Measurements from ENCODE around the gene TSPEAR. TPM values are rescaled to one million over a fixed set of nuclear protein-coding genes. Genes with fewer than 3 reads are reported as not detected.
"Not testable (repeated sequence)": the region's sequence is repeated elsewhere in the genome, so short reads cannot be mapped to it uniquely, and the experiment has no call there.

TSPEAR gene
- total RNA-seq, 4 donors from 2014 or later = 0.21 to 1.3 (median 0.69) TPM

GRCh38 chr21:44582055-44582454 is 129.3 kb downstream of the TSPEAR start:
- no peak for DNase-seq
- intact Hi-C loops (cut with DNase I) = no loop called here
- WGBS, 2 donors = 78 to 80% methylated on average over 15 of the region's 15 CpGs

DNA sequence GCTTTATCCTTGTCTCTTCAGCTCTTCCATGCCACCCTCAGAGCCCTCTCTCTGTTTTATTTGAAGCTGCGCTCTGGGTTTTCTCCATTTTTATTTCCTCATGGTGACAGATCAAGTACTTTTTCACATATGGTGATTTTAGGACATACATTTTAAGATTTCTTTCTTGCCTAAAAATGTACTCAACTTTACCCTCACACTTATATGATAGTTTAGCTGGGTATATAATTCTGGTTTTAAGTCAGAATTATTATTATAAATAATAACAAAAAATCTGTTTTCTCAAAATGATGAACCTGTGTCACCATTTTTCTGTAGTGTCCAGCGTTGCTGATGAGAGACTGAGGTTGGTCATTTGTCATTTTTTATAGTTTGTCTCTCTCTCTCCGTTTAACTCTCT is 130.2 kb downstream of the TSPEAR start:
- Histone ChIP-seq H3K4me1 (no peaks in the 10 kb centered on the region), H3K36me3 (no peaks in the 10 kb centered on the region), H3K27me3 (no peaks in the 10 kb centered on the region), H3K9me3 (no peaks in the 10 kb centered on the region), H3K27ac (no peak overlapping the region), H3K4me3 (replicated peaks in 1 of 3) (no peak overlapping the region)
- intact Hi-C loops (cut with DNase I) = no loop called here
- 89 to 91% methylated on average over 3 of the region's 3 CpGs for WGBS, 2 donors
- TF ChIP-seq CTCF (IDR thresholded peaks at IDR 0.05) = no peak
- TF ChIP-seq POLR2A (IDR thresholded peaks at IDR 0.05) = no peak
- DNase-seq = no peak

More at GRCh38 chr21:44582055-44582454, 129.3 kb downstream of the TSPEAR start:
- no peaks in the 10 kb centered on the region for H3K9me3 ChIP-seq
- TF ChIP-seq POLR2A (IDR thresholded peaks at IDR 0.05) = no peak
- no peak for TF ChIP-seq CTCF (IDR thresholded peaks at IDR 0.05)
- no peak overlapping the region for H3K4me3 ChIP-seq (replicated peaks in 1 of 3)
- no peak overlapping the region for H3K27ac ChIP-seq
- no peaks in the 10 kb centered on the region for H3K36me3 ChIP-seq
- H3K27me3 ChIP-seq = no peaks in the 10 kb centered on the region
- H3K4me1 ChIP-seq = no peaks in the 10 kb centered on the region

GRCh38 chr21:44580231-44580821 is 131.0 kb downstream of the TSPEAR start, which contains the start of gene KRTAP10-5:
Gene KRTAP10-5, minus strand, starts transcription at chr21:44580604. Its CDS starts 26 bp downstream, at chr21:44580578.
- DNase-seq; H3K36me3 ChIP-seq; H3K27ac ChIP-seq; intact Hi-C loops (cut with DNase I); H3K4me3 ChIP-seq (replicated peaks in 1 of 3); H3K27me3 ChIP-seq; H3K9me3 ChIP-seq; H3K4me1 ChIP-seq: not testable (repeated sequence)
- 51 to 59% methylated on average over 17 to 18 of the region's 19 CpGs for WGBS, 2 donors

- Histone ChIP-seq H3K27me3 (no peaks in the 10 kb centered on the region), H3K27ac (no peak overlapping the region), H3K4me3 (replicated peaks in 1 of 3) (no peak overlapping the region), H3K36me3 (no peaks in the 10 kb centered on the region), H3K4me1 (no peaks in the 10 kb centered on the region), H3K9me3 (no peaks in the 10 kb centered on the region)
- intact Hi-C loops (cut with DNase I) = no loop called here
- DNase-seq = no peak
- WGBS, 2 donors = 72 to 82% methylated on average over 7 of the region's 7 CpGs
- TF ChIP-seq CTCF (IDR thresholded peaks at IDR 0.05) (no peak), POLR2A (IDR thresholded peaks at IDR 0.05) (no peak)
These were observed 131.6 kb downstream of the TSPEAR start for GRCh38 chr21:44579833-44580144.

GRCh38 chr21:44579056-44579832 is 132.1 kb downstream of the TSPEAR start:
- H3K4me3 ChIP-seq (replicated peaks in 1 of 3) = no peak overlapping the region
- H3K36me3 ChIP-seq = no peaks in the 10 kb centered on the region
- TF ChIP-seq CTCF (IDR thresholded peaks at IDR 0.05) (no peak), POLR2A (IDR thresholded peaks at IDR 0.05) (no peak)
- H3K4me1 ChIP-seq = no peaks in the 10 kb centered on the region
- no peak overlapping the region for H3K27ac ChIP-seq
- intact Hi-C loops (cut with DNase I) = no loop called here
- DNase-seq = no peak
- H3K27me3 ChIP-seq = no peaks in the 10 kb centered on the region
- H3K9me3 ChIP-seq = no peaks in the 10 kb centered on the region
- WGBS, 2 donors = 82 to 84% methylated on average over 13 to 16 of the region's 22 CpGs

Measured in thyroid gland (tissue), 4 donors.